Endothelial cell of umbilical vein (primary cell): ENCODE results near the gene ADAMTS17.

Experiments used
- POLR2AphosphoS5 ChIP-seq: IDR thresholded peaks from 2 replicates; pipeline ENCODE4 v1.6.1; 2012; ENCODE audit warnings: low read depth, mild to moderate bottlenecking, control low read depth, low read length, moderate library complexity; ENCODE audit not compliant: insufficient read depth
- TF ChIP-seq, protein P1 (sequence below), 2 donors: IDR thresholded peaks; 1 replicate in 1 of 2; 2 replicates in 1 of 2; pipeline ENCODE4 v1.5.1; 2011; ENCODE audit warnings: low read length in 2 of 2, mild to moderate bottlenecking in 2 of 2, moderate library complexity in 2 of 2, control low read depth in 1 of 2, inconsistent platforms in 1 of 2, low read depth in 1 of 2; ENCODE audit not compliant: insufficient read depth in 1 of 2; ENCODE audit errors: extremely low read depth in 1 of 2

DNA sequence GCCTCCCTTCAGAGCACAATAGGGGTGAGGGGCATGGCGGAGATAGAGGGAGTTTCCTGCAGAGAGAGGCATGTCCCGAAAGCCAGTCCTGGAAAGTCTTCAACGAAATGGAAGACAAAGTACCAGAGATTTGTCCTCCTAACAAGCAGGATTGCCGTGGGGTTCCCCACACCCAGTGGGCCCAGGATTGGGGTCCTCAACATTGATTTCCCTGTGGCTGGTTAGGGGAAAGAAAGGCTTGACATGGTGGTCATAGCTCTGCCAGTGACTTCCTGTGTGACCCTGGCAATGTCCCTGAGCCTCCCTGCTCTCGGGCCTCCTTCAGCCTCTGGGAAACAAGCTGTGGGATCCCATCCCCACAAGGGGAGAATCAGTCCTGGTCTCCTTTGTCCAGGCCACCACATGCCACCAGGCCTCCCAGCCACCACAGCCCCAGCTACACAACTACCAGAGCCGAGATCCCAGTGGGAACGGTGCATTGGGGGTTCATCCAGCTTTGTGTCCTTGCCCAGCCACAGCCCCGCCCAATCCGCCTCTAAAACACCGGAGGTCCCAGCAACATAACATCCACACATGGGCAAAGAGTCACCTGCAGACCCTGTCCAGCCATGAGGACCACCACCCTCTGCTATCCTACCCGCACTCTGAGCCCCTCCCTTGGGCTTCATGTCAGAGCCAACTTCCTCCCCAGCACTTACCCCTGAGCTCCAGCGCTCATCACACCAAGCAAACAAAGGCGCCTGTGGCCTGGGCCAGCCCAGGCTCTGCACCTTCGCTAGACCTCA lies 63.0 kb downstream of the ADAMTS17 start:
- TF ChIP-seq, protein P1, sequence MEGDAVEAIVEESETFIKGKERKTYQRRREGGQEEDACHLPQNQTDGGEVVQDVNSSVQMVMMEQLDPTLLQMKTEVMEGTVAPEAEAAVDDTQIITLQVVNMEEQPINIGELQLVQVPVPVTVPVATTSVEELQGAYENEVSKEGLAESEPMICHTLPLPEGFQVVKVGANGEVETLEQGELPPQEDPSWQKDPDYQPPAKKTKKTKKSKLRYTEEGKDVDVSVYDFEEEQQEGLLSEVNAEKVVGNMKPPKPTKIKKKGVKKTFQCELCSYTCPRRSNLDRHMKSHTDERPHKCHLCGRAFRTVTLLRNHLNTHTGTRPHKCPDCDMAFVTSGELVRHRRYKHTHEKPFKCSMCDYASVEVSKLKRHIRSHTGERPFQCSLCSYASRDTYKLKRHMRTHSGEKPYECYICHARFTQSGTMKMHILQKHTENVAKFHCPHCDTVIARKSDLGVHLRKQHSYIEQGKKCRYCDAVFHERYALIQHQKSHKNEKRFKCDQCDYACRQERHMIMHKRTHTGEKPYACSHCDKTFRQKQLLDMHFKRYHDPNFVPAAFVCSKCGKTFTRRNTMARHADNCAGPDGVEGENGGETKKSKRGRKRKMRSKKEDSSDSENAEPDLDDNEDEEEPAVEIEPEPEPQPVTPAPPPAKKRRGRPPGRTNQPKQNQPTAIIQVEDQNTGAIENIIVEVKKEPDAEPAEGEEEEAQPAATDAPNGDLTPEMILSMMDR (IDR thresholded peaks at IDR 0.05; ENCODE audit: extremely low read depth in 1 of 2, insufficient read depth in 1 of 2, low read depth in 1 of 2, low read length in 2 of 2) = no peak
- TF ChIP-seq POLR2AphosphoS5 = no peak
